GM18520 (cell line): ENCODE measurements around the gene ARVCF.

Source experiments
- ATAC-seq: cut with Tn5 transposase; IDR thresholded peaks from one replicate; pipeline ENCODE4 v1.9.1; 2021; ENCODE audit not compliant: unreplicated experiment

Gene ARVCF

GRCh38 chr22:19921544-19922081 lies 95.0 kb downstream of the ARVCF start:
- ATAC-seq = no peak
